GM19468 (cell line): ENCODE measurements around the gene CSNK1A1.
"Not testable (repeated sequence)": the region's sequence is repeated elsewhere in the genome, so short reads cannot be mapped to it uniquely, and the experiment has no call there.

Experiments used
- ATAC-seq: cut with Tn5 transposase; IDR thresholded peaks from one replicate; pipeline ENCODE4 v1.9.1; 2021; ENCODE audit warnings: mild to moderate bottlenecking, moderate library complexity, moderate number of reproducible peaks; ENCODE audit not compliant: unreplicated experiment; ENCODE audit errors: extremely low read depth

CSNK1A1 gene

DNA sequence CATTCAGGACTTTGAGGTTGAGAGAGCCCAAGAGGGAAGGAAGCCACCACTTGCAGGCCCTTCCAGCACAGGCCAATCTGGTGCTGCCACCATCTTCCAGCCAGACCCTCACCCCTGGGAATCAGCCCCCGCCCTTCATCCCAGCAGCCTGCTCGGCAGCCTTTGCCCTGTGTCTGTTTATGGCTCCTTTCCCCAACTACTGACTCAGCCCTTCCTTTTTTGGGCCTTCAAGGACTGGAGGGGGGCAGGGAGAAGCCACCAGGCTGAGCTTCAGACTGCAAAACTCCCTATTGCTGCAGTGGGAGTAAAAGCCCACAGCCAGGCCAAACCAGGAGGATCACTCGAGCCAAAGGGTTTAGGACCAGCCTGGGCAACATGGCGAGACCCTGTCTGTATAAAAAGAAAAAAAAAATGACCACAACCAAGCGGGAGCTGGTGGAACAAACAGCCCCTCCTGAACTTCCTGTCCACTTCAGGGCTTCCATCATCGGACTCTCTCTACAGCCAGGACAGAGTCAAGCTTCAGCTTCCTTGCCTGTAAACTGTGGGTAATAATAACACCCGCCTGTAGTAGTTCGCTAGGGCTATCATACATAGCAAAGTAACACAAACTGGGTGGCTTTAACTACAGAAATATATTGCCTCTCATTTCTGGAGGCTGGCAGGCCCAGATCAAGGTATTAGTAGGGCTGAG is 86.3 kb downstream of the CSNK1A1 start:
- ATAC-seq, result no peak

DNA sequence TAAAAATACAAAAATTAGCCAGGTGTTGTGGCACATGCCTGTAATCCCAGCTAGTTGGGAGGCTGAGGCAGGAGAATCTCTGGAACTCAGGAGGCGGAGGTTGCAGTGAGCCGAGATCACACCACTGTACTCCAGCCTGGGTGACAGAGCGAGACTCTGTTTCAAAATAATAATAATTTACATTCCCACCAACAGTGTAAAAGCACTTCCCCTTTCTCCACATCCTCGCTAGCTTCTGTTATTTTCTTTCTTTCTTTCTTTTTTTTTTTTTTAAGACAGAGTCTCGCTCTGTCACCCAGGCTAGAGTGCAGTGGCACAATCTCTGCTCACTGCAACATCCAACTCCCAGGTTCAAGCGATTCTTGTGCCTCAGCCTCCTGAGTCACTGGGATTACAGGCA is 89.3 kb downstream of the CSNK1A1 start:
- ATAC-seq, result not testable (repeated sequence)

DNA sequence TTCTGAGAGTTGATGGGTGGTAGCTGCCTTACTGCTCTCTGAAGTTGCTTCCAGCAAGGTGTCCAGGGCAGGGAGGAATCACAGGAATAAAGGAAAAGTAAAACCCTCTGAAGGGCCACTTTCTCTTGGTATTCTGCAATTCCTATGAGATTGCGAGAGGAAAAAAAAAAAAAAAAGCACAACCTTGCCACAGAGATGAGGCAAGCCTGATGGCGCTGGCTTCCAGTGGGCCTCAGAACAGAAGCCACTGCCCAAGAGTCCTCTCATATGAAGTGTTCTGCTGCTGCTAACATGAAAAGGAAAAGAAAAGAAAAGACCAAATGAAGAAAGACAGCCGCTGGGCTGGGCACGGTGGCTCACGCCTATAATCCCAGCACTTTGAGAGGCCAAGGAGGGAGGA is 91.3 kb downstream of the CSNK1A1 start:
- ATAC-seq, result no peak

DNA sequence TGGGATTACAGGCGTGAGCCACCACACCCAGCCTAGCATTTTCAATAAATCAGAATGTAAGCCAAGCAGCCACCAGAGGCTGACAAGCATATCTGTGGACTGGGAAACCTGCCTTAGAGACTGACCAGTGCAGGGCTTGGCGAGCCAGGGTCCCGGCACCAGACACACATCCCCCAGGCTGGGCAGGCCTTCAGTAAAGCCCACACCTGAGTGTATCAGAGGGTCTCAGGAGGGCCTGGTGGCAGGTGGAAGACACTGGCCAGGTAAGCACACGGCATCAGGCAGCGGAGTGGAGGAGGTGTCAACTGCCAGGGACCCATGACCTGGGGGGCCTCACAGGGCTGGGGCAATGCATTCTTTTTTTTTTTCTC is 93.9 kb downstream of the CSNK1A1 start:
- no peak for ATAC-seq

DNA sequence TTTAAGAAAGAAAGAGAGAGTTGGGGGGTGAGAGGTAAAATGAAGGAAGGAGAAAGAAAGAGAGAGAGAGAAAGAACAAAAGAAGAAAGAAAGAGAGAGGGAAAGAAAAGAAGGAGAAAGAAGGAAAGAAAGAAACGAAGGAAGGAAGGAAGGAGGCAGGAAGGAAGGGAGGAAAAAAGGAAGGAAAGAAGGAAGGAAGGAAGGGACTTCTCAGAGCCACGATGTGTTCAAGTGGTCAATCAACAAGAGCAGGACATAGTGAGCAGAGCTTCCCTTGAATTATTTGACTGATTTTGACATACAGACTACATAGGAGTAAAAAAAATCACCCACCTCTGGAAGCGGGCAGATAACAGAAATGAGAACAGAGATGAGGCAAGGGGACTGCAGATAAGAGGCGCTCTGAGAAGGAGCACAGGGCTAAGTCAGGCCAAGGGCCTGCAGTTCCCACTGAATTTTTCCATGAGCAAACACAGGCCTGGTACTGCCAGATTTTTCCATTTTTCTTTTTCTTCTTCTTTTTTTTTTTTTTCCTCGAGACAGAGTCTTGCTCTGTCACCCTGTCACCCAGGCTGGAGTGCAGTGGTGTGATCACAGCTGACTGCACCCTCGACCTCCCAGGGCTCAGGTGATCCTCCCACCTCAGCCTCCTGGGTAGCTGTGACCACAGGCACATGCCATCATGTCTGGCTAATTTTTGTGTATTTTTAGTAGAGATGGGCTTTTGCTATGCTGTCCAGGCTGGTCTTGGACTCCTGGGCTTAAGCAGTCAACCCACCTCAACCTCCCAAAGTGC is 94.4 kb downstream of the CSNK1A1 start:
- no peak for ATAC-seq

DNA sequence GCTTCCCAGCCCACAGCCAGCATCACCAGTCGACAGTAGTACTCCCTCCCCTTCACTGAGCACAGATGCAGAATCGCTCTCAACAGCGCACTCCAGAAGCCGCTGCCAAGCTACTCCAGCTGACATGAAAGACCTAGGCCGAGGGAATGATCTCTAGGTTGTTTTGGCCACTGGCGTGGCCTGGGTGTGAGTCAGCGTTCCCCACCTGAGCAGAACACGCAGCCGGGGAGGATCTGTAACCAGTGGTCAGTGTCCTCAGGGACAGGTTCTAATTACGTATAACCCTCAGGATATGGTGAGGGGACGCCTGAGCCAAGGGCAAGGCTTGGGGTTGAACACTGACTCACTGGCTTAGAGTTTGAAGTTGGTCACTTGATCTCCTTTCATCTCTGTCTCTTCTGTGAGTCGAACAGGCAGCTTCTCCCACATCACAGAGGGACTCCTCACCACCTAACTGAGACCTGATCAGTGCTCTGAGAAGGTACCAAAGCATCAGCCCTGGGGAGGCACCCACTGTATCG is 95.3 kb downstream of the CSNK1A1 start:
- no peak for ATAC-seq

DNA sequence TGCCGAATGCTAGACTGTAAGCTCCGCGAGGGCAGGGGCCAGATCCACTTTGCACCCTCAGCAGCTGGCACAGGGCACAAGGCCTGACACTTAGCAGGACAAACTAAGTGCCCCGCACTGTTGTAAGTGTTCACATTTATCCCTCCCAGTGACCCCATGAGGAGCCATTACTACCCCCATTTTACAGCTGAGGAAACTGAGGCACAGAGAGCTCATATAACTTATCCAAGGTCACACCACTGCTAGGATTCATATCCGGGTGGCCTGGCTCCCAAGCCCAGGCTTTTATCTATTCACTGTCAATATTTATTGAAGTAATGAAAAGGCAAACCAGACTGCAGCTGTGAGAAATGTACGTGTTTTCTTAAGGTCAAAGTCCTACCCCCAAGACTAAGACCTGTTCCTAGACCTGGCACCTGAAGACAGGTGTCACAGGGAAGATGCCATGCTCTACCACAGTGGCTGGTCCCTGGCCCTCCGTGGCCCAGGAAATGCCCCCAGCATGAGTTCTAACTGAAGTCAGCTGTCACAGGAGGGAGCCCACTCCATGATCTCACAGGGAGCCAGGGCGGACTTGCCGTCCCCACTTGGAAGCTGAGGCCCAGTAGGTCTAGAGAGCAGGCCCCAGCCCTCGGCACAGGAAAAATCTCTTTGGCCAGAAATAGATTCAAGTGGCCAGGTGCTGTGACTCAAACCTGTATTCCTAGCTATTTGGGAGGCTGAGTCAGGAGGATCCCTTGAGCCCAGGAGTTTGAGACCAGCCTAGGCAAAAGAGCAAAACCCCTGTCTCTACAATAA is 97.4 kb downstream of the CSNK1A1 start:
- ATAC-seq, result no peak

DNA sequence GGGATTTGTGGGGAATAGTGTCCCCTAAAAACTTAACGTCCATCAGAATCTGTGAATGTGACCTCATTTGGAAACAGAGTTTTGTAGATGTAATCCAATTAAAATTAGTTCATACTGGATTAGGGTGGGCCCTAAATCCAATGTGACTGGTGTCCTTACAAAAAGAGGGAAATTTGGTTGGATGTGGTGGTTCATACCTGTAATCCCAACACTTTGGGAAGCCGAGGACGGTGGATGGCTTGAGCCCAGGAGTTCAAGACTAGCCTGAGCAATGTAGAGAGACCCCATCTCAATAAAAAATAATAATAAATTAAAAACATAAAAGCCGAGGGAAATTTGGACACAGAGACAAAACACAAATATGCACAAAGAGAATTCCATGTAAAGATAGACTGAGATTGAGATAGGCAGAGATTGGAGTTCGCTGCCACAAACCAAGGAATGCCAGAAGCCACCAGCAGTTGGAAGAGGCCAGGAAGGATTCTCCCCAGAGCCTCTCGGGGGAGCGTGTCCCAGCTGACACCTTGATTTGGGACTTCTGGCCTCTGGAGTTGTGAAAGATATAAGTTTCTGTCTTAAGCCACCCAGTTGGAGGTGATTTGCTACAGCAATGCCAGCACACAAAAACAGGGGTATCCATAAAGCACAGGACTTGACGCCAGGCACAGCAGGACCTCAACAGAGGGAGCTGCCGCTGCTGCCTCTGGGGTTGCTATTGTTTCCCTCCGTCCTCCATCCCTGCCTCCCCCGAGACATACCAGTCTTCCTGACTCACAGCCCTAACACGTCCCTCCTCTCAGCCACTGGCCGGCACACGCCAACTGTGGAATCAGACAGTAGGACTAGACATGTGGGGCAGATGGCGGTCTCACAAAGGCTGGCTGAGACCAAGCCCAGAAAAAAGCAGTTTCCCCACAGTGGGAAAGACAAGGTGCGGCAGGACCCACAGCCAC is 98.3 kb downstream of the CSNK1A1 start:
- ATAC-seq, result no peak

DNA sequence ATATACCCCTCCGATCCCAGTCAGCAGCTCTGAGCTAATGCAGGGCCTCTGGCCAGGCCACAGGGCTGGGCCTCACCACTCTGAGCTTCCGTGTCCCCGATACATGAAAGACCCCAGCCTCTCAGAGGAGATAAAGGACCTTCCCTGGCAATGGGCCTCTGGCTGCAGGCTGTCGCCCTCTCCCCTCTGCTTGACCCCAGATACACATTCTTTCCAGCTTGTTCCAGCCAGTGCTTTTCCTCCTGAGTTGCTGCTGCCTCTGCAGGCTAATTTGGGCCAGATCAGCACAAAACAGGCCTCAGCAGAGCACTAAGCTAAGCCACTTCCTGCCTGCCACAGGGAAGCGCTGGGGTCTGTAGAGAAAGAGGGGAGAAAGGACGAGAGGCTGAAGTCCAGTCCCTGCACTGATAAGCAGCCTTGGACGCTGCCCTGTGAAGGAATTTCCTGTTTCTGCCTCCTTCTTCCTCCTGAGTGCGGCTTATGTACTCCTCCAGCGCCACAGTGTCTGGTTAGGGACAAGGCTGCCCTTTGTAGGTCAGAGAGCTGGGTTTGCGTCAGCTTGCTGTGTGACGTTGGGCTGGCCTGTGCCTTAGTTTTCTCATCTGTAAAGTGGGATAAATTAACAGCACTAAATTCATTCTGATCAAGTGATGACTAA is 99.1 kb downstream of the CSNK1A1 start:
- ATAC-seq, result no peak

DNA sequence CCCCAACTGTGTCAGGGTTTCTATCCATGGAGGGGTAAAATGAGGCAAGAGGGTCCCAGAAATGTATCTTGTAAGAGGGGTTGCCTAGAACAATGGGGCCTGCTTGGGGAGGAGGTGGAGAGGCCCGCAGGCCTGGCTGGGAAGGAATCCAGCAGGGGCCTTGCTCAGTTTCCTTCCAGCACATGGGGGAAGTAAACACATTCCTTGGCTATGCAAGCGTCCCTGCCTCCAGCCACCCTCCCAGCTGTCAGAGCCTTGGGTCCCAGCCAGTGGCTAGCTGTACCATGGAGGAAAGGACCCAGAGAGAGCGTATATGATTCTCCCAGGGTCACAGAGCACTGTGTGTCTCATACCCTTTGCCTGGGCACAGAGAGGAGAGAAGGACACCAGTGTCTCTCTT is 101.0 kb downstream of the CSNK1A1 start:
- ATAC-seq, result no peak

DNA sequence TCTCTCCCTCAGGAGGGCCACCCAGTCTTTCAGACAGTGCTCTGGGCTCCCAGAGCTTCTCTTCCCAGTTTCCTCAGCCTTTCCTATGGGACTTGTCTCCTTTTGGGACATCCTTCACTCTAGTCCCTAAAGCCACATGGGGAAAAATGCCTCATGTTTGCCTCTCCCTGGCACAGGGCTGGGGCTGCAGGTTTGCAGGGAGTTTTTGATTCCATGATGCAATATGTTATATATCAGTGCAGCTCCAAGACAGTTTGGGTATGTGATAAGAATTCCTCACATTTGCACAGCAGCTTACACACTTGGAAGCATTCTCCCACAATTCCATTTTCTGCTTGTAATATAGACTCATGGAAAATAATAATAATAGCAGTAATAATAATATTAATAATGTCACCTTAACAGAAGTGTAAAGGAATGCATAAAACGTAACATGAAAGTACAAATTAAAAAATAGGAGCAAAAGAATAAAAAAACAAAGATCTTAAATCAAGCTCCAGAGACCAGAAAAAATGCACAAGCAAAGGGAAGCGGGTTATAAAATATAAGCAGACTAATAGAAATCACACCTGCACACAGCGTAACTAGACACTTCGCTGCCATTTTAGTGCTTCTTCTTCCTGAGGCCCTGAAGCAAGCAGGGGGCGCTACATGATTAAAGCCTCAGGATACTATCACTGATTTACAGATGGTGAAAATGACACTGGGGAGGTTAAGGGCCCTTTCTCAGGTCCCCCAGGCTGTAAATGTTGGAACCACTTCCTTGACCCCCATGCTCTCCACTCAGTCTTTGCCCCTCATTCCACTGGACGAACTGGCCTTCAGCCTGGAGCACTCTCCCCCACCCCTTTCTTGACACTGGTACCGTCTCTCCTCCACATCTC is 102.2 kb downstream of the CSNK1A1 start:
- no peak for ATAC-seq

DNA sequence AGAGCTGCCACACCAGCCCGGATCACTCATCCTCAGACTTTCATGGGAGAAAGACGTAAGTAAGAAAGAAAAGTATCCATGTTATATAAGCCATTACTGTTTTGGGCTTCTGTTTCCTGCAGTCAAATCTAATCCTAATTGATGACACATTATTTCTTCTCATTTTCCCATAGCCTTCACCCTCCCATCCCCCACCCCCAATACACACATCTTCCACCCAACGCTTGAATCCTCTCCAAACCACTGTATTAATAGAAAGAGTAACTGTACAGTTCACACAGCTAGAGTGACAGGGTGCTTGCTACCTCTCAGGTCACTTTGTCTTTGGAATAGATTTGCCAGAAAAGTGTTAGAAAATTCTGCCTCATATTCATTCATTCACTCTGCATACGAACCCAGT is 102.8 kb downstream of the CSNK1A1 start:
- no peak for ATAC-seq

DNA sequence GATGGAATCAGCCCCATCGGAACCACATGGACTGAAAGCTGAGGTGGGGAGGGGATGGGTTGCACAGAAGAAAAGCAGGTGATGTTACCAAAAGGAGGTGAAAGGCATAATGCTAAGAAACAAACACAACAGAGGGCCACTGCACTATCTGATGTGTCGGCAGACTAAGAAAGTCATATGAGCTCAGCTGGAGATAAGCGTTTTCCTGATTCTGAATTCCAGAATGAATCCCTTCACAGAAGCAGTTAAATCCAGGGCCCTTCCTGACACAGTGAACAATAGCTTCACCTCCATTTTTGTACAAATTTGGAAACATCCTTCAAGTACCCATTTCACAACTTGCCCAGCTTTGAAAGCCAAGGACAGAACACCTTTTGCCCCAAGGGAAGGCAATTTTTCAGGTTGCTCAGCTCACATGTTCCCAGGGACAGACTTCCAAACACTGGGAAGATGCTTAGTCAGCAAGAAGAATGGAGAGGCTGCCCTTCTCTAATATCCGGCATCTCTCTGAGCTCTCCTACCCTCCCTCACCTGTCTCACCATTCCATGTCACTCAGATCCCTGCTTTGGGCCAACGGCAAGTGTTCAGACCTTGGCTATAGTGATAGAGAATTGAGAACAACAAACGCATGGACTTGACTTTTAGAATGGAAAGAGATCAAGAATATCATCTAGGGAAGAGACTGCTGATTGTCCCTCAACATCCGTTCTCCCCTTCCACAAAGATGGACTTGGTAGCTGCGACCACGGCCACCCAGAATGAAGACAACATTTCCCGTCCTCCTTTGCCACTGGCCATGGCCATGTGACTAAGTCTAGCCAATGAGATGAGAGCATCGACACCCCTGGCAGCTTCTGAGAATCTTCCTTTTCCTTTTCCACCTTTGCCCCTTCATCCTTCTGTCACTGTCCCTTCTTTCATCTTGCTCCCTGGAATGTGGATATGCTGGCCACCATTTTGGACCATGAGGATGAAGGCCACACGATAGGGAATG is 103.6 kb downstream of the CSNK1A1 start:
- no peak for ATAC-seq

DNA sequence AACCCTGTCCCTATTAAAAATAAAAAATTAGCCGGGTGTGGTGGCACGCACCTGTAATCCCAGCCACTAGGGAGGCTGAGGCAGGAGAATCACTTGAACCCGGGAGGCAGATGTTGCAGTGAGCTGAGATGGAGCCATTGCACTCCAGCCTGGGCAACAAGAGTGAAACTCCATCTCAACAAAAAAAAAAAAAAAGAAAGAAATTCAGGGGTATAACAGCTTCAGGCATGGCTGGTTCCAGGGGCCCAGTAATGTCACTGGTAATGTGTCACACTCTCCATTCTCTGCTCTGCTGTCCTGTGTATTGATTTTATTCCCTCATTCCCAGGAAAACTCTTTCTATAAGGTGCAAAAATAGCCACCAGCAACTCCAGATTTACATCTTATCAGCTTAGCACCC is 104.4 kb downstream of the CSNK1A1 start:
- not testable (repeated sequence) for ATAC-seq

DNA sequence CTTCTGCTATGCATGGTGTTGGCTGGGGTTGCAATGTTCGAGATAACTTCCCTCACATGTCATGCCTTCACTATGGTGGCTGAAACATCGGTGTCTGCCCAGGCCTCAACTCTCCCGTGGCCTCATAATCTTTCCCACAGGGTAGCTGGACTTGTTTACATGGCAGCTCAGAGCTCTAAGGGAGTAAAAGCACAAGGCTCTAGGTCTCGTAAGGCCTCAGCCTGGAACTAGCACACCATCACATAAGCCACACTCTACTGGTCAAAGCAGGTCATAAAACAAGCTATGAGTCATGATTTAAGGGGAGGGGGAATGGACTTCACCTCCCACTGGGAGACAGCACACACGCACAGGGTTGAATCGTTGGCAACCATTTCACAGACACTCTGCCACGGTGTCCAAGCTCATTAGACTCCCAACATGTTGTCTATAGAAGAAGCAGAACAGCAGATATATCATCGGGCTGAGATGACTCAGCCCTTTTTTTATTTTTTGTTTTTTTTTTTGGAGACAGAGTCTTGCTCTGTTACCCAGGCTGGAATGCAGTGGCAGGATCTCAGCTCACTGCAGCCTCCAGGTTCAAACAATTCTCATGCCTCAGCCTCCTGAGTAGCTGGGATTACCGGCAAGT is 105.4 kb downstream of the CSNK1A1 start:
- ATAC-seq, result no peak

DNA sequence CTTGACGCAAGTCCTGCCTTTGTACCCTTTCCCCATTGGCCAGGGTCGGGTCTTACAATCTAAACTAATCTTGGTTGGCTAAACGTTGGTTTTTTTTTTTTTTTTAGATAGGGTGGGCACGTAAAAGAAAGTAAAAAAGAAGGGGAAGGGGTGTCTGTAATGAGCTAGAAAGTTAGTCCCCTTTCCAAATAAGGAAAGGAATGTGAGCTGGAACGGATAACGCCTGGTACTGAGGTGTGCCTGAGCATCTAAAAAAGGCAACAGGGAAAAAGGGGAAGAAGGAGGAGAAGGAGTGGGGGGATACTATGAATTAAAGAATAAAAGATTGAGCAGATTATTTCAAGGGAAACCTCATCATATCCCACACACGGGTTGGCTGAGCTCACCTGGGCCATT is 105.9 kb downstream of the CSNK1A1 start:
- no peak for ATAC-seq

DNA sequence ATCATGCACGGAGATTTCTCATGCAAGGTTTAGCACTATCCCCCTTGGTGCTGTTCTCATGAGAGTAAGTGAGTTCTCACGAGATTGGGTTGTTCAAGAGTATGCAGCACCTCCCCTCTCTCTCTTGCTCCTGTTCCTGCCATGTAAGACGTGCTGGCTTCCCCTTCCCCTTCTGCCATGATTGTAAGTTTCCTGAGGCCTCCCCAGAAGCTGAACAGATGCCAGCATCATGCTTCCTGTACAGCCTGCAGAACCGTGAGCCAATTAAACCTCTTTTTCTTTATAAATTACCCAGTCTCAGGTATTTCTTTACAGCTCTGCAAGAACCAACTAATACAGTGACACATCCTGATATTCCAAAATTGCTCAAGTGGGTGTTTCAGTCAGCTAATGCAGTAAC is 106.8 kb downstream of the CSNK1A1 start:
- ATAC-seq, result not testable (repeated sequence)
